DND-41 (cell line): ENCODE data around the gene PPFIBP2.

Source experiments
- CTCF ChIP-seq: IDR thresholded peaks from 2 replicates; pipeline ENCODE4 v1.5.1; 2012; ENCODE audit warnings: borderline replicate concordance, low read length, moderate library complexity, mild to moderate bottlenecking; ENCODE audit not compliant: poor library complexity, severe bottlenecking; ENCODE audit errors: extremely low read depth
- EZH2 ChIP-seq: IDR thresholded peaks from 3 replicates; pipeline ENCODE4 v1.6.1; 2012; ENCODE audit warnings: borderline replicate concordance, low read depth, mild to moderate bottlenecking, moderate library complexity, low read length, inconsistent platforms; ENCODE audit not compliant: severe bottlenecking

GRCh38 chr11:7632211-7632610 is 118.4 kb downstream of the PPFIBP2 start:
- no peak for TF ChIP-seq CTCF
- no peak for TF ChIP-seq EZH2
